PC-9 (cell line): ENCODE results near the gene RNF212.

ENCODE experiments used
- EZH2 ChIP-seq: fragments of 200-600 bp; sonication (generic); IDR thresholded peaks from 2 replicates; pipeline ENCODE4 v1.8.0; 2017; ENCODE audit warnings: antibody characterized with exemption, low read depth
- TF ChIP-seq, protein P1 (sequence below): fragments of 200-600 bp; sonication (generic); conservative IDR thresholded peaks from 2 replicates; pipeline ENCODE4 v1.6.1; 2017; ENCODE audit warnings: mixed run types, antibody characterized with exemption, mild to moderate bottlenecking, moderate library complexity

DNA sequence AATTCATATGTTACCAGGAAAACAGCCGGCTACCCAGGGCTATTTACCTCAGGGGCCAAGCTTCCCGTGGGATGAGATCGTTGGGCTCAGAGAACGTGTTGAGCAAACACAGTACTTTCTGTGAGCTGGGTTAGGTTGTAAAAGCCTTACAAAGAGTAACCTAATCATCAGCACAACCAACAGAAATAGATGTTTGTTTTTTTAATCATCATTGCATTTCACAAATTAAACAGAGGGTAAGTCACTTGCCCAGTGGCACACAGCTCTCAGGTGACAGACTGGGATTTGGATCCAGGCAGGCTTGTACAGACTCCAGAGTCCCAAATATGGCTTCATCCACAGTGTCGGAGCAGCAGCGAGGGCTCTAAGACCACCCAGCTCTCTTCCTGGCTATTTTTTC lies 38.9 kb upstream of the RNF212 start:
- TF ChIP-seq, protein P1, sequence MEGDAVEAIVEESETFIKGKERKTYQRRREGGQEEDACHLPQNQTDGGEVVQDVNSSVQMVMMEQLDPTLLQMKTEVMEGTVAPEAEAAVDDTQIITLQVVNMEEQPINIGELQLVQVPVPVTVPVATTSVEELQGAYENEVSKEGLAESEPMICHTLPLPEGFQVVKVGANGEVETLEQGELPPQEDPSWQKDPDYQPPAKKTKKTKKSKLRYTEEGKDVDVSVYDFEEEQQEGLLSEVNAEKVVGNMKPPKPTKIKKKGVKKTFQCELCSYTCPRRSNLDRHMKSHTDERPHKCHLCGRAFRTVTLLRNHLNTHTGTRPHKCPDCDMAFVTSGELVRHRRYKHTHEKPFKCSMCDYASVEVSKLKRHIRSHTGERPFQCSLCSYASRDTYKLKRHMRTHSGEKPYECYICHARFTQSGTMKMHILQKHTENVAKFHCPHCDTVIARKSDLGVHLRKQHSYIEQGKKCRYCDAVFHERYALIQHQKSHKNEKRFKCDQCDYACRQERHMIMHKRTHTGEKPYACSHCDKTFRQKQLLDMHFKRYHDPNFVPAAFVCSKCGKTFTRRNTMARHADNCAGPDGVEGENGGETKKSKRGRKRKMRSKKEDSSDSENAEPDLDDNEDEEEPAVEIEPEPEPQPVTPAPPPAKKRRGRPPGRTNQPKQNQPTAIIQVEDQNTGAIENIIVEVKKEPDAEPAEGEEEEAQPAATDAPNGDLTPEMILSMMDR, result no peak
- TF ChIP-seq EZH2, result no peak
